ENCODE data around the gene CDH24.

GRCh38 chr14:23006544-23007419 is 50.5 kb downstream of the CDH24 start:
- TF ChIP-seq, protein P1, sequence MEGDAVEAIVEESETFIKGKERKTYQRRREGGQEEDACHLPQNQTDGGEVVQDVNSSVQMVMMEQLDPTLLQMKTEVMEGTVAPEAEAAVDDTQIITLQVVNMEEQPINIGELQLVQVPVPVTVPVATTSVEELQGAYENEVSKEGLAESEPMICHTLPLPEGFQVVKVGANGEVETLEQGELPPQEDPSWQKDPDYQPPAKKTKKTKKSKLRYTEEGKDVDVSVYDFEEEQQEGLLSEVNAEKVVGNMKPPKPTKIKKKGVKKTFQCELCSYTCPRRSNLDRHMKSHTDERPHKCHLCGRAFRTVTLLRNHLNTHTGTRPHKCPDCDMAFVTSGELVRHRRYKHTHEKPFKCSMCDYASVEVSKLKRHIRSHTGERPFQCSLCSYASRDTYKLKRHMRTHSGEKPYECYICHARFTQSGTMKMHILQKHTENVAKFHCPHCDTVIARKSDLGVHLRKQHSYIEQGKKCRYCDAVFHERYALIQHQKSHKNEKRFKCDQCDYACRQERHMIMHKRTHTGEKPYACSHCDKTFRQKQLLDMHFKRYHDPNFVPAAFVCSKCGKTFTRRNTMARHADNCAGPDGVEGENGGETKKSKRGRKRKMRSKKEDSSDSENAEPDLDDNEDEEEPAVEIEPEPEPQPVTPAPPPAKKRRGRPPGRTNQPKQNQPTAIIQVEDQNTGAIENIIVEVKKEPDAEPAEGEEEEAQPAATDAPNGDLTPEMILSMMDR (IDR thresholded peaks at IDR 0.05), result peak in 2 of 4 donors; percentile 14 to 27
- peak; percentile 83 for TF ChIP-seq POLR2A (IDR thresholded peaks at IDR 0.05)

Data from right lobe of liver (tissue), 4 donors.